ENCODE data around the gene DRD3. TPM values are rescaled to one million over a fixed set of nuclear protein-coding genes. Genes with fewer than 3 reads are reported as not detected.

The DRD3 gene
- total and polyA plus RNA-seq, 12 donors: not detected

DNA sequence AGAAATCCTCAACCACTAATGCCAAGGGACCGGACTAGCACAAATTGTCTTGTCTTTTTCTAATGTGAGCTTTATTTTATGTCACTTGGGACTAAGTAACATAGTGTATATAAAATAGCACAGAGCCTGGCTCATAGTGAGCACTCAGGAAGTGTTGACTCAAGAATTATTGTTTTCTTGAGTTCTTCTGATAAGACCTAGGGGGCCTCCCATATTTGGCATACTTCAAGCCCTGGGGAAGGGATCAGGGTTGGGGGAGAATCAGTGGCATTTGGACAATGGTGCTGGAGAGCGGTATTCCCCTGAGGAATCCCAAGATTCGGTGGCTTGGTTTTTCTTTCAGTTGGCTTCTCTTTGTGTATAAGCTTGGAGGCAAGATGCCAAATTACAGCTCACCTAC is 39.2 kb upstream of the DRD3 start:
- 81 to 93% (median 89%) methylated on average over 3 of the region's 3 CpGs for WGBS, 4 donors
- intact Hi-C loops (cut with DNase I): no loop called here
- no peak overlapping the region for H3K4me3 ChIP-seq
- H3K4me1 ChIP-seq (replicated peaks in 1 of 2): peaks cover 0 to 7% of the 10 kb centered on the region in 2 donors
- H3K27ac ChIP-seq: no peak overlapping the region
- H3K36me3 ChIP-seq (replicated peaks in 1 of 2): no peaks in the 10 kb centered on the region
- DNase-seq: no peak
- H3K9me3 ChIP-seq (replicated peaks in 1 of 3): no peaks in the 10 kb centered on the region
- no peak for TF ChIP-seq POLR2A (IDR thresholded peaks at IDR 0.05)
- TF ChIP-seq, protein P1, sequence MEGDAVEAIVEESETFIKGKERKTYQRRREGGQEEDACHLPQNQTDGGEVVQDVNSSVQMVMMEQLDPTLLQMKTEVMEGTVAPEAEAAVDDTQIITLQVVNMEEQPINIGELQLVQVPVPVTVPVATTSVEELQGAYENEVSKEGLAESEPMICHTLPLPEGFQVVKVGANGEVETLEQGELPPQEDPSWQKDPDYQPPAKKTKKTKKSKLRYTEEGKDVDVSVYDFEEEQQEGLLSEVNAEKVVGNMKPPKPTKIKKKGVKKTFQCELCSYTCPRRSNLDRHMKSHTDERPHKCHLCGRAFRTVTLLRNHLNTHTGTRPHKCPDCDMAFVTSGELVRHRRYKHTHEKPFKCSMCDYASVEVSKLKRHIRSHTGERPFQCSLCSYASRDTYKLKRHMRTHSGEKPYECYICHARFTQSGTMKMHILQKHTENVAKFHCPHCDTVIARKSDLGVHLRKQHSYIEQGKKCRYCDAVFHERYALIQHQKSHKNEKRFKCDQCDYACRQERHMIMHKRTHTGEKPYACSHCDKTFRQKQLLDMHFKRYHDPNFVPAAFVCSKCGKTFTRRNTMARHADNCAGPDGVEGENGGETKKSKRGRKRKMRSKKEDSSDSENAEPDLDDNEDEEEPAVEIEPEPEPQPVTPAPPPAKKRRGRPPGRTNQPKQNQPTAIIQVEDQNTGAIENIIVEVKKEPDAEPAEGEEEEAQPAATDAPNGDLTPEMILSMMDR (IDR thresholded peaks at IDR 0.05): no peak
- H3K27me3 ChIP-seq: no peaks in the 10 kb centered on the region

DNA sequence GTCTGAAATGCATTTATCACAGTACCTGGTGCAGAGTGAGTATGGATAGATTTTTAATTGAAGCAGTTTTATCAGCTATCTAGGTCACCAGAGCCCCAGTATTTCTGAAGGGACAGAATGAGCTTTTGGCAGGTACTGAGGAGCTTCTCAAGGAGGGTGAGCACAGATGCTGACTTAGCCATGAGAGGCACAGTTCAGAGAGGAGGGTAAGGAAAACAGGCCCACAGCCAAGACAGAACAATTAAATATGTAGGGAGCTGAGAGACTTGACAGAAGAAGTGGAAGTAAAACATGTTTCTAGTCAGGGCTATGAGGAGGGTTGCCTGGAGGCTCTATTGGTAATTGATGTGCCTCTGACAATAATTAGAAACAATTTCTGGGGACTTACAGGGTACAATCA is 38.4 kb upstream of the DRD3 start:
- Histone ChIP-seq H3K27ac (no peak overlapping the region), H3K4me1 (replicated peaks in 1 of 2) (peaks cover 0 to 7% of the 10 kb centered on the region in 2 donors), H3K4me3 (no peak overlapping the region), H3K27me3 (peaks cover 4% of the 10 kb centered on the region), H3K36me3 (replicated peaks in 1 of 2) (no peaks in the 10 kb centered on the region), H3K9me3 (replicated peaks in 1 of 3) (no peaks in the 10 kb centered on the region)
- DNase-seq: no peak
- intact Hi-C loops (cut with DNase I): no loop called here
- TF ChIP-seq, protein P1 (IDR thresholded peaks at IDR 0.05): no peak
- TF ChIP-seq POLR2A (IDR thresholded peaks at IDR 0.05): no peak

DNA sequence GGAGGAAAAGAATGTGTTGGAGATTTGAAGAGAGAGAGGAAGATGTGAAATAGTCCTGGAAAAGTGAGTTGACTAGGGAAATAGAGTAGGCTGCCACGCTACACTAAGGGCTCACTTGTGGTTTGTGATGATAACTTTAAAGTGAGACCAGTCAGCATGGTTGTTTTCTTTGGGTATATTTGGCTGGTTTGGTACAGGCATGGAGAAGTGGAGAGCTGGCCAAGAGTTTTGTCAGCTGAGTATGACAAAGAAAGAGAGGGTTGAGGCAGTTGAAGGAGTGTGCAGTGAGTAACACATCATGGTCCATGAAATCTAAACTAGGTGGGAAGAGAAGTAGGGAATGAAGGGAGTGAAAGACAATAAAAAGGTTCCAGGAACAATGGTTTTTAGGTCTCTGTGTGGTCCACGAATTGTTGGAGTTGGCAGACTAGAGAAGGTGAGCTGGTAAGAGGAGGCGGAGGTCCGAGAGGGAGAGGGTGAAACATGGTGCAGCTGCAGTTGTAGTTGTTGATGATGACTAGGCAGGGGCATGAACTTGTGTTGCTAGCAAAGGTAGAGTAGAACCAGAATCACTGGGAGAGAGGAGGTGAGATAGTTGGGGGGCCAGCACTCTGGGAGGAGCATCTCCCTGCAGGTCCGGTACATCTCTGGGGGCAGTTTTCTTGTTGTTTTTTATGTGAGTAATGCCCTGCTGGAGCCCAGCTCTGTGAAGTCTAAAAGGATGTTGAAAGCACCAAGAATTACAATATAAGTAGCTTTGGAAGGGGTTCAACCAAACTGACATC is 37.5 kb upstream of the DRD3 start:
- 84 to 88% (median 86%) methylated on average over 5 of the region's 5 CpGs for WGBS, 4 donors
- Histone ChIP-seq H3K9me3 (replicated peaks in 1 of 3) (no peaks in the 10 kb centered on the region), H3K4me3 (no peak overlapping the region), H3K27ac (no peak overlapping the region), H3K36me3 (replicated peaks in 1 of 2) (no peaks in the 10 kb centered on the region), H3K27me3 (peaks cover 4% of the 10 kb centered on the region), H3K4me1 (replicated peaks in 1 of 2) (peaks cover 0 to 7% of the 10 kb centered on the region in 2 donors)
- TF ChIP-seq, protein P1 (IDR thresholded peaks at IDR 0.05): no peak
- TF ChIP-seq POLR2A (IDR thresholded peaks at IDR 0.05): no peak
- no peak for DNase-seq
- intact Hi-C loops (cut with DNase I): no loop called here

DNA sequence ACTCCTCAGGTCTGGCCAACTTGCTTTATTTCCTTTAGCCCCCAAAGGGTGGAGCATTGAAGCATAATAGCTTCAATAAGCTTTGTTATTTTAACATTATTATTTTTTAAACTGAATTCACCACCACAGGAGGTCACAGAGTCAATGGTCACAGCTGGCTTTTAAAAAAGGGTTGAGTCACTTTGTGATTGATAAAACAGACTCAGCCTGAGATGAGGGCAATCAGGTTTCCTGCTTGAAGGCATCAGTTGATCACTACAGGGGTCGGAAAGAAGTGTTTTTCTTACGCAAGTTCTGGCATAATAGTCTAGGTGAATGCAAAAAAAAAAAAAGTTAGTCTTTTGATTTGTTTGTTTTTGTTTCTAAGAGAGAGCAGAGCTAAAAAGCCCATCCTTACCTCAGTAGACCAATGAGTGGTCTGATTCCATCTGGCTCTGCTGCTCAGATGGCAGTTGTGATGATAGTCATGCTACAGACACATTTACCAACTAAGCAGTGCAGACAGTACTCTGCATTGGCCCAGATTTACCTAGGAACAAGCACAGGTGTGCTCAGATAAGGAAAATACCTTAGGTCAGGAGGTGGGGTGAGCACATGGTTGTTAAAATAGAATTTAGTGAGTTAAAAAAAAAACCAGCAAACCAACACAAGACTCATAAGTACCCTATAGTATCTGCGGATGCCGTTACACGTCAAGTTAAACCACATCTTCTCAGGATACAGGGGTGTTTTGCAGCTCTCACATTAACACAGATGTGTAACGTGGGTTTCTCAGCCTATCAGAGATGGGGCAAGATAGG is 35.9 kb upstream of the DRD3 start:
- intact Hi-C loops (cut with DNase I): no loop called here
- peaks cover 10% of the 10 kb centered on the region for H3K27me3 ChIP-seq
- H3K9me3 ChIP-seq (replicated peaks in 1 of 3): no peaks in the 10 kb centered on the region
- peak overlapping the region in 1 of 5 donors; percentile 26 for H3K27ac ChIP-seq
- DNase-seq: no peak
- TF ChIP-seq, protein P1 (IDR thresholded peaks at IDR 0.05): no peak
- no peak for TF ChIP-seq POLR2A (IDR thresholded peaks at IDR 0.05)
- H3K4me1 ChIP-seq (replicated peaks in 1 of 2): peaks cover 0 to 7% of the 10 kb centered on the region in 2 donors
- H3K36me3 ChIP-seq (replicated peaks in 1 of 2): no peaks in the 10 kb centered on the region
- WGBS, 4 donors: 72 to 76% (median 74%) methylated on average over 6 of the region's 6 CpGs
- H3K4me3 ChIP-seq: no peak overlapping the region

Measured in adrenal gland (tissue), 12 donors.